Measurements from ENCODE around the gene RTN4. TPM values are rescaled to one million over a fixed set of nuclear protein-coding genes. Genes with fewer than 3 reads are reported as not detected.

Gene RTN4
- polyA plus RNA-seq, 1 donor (not counting 4 experiments of a cell fraction or from before 2014, with no cell fraction given), result 406 TPM

- no peak for TF ChIP-seq EZH2 (IDR thresholded peaks at IDR 0.05; ENCODE audit: low read length)
- no peak for TF ChIP-seq CTCF (optimal IDR thresholded peaks at IDR 0.05 in 1 of 3, IDR thresholded peaks at IDR 0.05 in 1 of 3, conservative IDR thresholded peaks at IDR 0.05 in 1 of 3; ENCODE audit: extremely low read depth in 1 of 3, insufficient read depth in 2 of 3, low read length in 3 of 3)
- Histone ChIP-seq H4K20me1 (ENCODE audit: control insufficient read depth, extremely low read depth, insufficient read depth, low read length) (no peaks in the 10 kb centered on the region), H3K79me2 (ENCODE audit: control insufficient read depth, insufficient read depth, low read length) (no peaks in the 10 kb centered on the region), H3K4me1 (ENCODE audit: control insufficient read depth, extremely low read depth, insufficient read depth, low read length) (peaks cover 26% of the 10 kb centered on the region), H3K4me3 (ENCODE audit: control insufficient read depth in 2 of 3, extremely low read depth in 1 of 3, insufficient read depth in 2 of 3, low read depth in 1 of 3, low read length in 3 of 3) (no peak overlapping the region), H3K27ac (ENCODE audit: control insufficient read depth, insufficient read depth, low read length) (no peak overlapping the region), H3K9ac (ENCODE audit: control insufficient read depth, extremely low read depth, insufficient read depth, low read length) (no peak overlapping the region), H3K4me2 (ENCODE audit: control insufficient read depth, extremely low read depth, insufficient read depth, low read depth, low read length) (no peak overlapping the region), H3K9me3 (ENCODE audit: control insufficient read depth, low read depth, low read length) (no peaks in the 10 kb centered on the region), H3K36me3 (ENCODE audit: control insufficient read depth in 2 of 2, extremely low read depth in 1 of 2, insufficient read depth in 2 of 2, low read length in 2 of 2) (no peaks in the 10 kb centered on the region), H2AFZ (ENCODE audit: control insufficient read depth, low read length) (no peak overlapping the region), H3K27me3 (ENCODE audit: control insufficient read depth, extremely low read depth, insufficient read depth, low read length) (no peaks in the 10 kb centered on the region), H3K9me1 (ENCODE audit: control insufficient read depth, extremely low read depth, insufficient read depth, low read length) (no peaks in the 10 kb centered on the region)
- DNase-seq (ENCODE audit: low read depth, low spot score) (no peak), FAIRE-seq (no peak)
- dilution Hi-C loops (cut with MboI; ENCODE audit: extremely low pct_ligation_motif_present, low sequenced_read_pairs), result no loop called here
Observed at GRCh38 chr2:55099493-55099877, 49.2 kb upstream of the RTN4 start.

- Histone ChIP-seq H3K4me2 (ENCODE audit: control insufficient read depth, extremely low read depth, insufficient read depth, low read depth, low read length) (no peak overlapping the region), H3K27me3 (ENCODE audit: control insufficient read depth, extremely low read depth, insufficient read depth, low read length) (no peaks in the 10 kb centered on the region), H3K27ac (ENCODE audit: control insufficient read depth, insufficient read depth, low read length) (no peak overlapping the region), H3K79me2 (ENCODE audit: control insufficient read depth, insufficient read depth, low read length) (no peaks in the 10 kb centered on the region), H2AFZ (ENCODE audit: control insufficient read depth, low read length) (no peak overlapping the region), H3K9ac (ENCODE audit: control insufficient read depth, extremely low read depth, insufficient read depth, low read length) (no peak overlapping the region), H3K9me1 (ENCODE audit: control insufficient read depth, extremely low read depth, insufficient read depth, low read length) (no peaks in the 10 kb centered on the region), H3K4me1 (ENCODE audit: control insufficient read depth, extremely low read depth, insufficient read depth, low read length) (peaks cover 35% of the 10 kb centered on the region), H3K9me3 (ENCODE audit: control insufficient read depth, low read depth, low read length) (no peaks in the 10 kb centered on the region), H3K4me3 (ENCODE audit: control insufficient read depth in 2 of 3, extremely low read depth in 1 of 3, insufficient read depth in 2 of 3, low read depth in 1 of 3, low read length in 3 of 3) (no peak overlapping the region), H4K20me1 (ENCODE audit: control insufficient read depth, extremely low read depth, insufficient read depth, low read length) (no peaks in the 10 kb centered on the region), H3K36me3 (ENCODE audit: control insufficient read depth in 2 of 2, extremely low read depth in 1 of 2, insufficient read depth in 2 of 2, low read length in 2 of 2) (no peaks in the 10 kb centered on the region)
- TF ChIP-seq EZH2 (IDR thresholded peaks at IDR 0.05; ENCODE audit: low read length), result no peak
- no peak for TF ChIP-seq CTCF (optimal IDR thresholded peaks at IDR 0.05 in 1 of 3, IDR thresholded peaks at IDR 0.05 in 1 of 3, conservative IDR thresholded peaks at IDR 0.05 in 1 of 3; ENCODE audit: extremely low read depth in 1 of 3, insufficient read depth in 2 of 3, low read length in 3 of 3)
- dilution Hi-C loops (cut with MboI; ENCODE audit: extremely low pct_ligation_motif_present, low sequenced_read_pairs), result no loop called here
- no peak for FAIRE-seq
- no peak for DNase-seq (ENCODE audit: low read depth, low spot score)
Observed at GRCh38 chr2:55097461-55098410, 47.5 kb upstream of the RTN4 start.
